Measurements from ENCODE around the gene TRANK1.

GRCh38 chr3:36786921-36787890 lies 157.6 kb downstream of the TRANK1 start:
- TF ChIP-seq, protein P1, sequence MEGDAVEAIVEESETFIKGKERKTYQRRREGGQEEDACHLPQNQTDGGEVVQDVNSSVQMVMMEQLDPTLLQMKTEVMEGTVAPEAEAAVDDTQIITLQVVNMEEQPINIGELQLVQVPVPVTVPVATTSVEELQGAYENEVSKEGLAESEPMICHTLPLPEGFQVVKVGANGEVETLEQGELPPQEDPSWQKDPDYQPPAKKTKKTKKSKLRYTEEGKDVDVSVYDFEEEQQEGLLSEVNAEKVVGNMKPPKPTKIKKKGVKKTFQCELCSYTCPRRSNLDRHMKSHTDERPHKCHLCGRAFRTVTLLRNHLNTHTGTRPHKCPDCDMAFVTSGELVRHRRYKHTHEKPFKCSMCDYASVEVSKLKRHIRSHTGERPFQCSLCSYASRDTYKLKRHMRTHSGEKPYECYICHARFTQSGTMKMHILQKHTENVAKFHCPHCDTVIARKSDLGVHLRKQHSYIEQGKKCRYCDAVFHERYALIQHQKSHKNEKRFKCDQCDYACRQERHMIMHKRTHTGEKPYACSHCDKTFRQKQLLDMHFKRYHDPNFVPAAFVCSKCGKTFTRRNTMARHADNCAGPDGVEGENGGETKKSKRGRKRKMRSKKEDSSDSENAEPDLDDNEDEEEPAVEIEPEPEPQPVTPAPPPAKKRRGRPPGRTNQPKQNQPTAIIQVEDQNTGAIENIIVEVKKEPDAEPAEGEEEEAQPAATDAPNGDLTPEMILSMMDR (IDR thresholded peaks at IDR 0.05) = no peak
- no peak for TF ChIP-seq POLR2A (IDR thresholded peaks at IDR 0.05)

Measured in heart left ventricle (tissue), 13 donors.